Panc1 (cell line): ENCODE results near the gene S100A2. TPM values are rescaled to one million over a fixed set of nuclear protein-coding genes. Genes with fewer than 3 reads are reported as not detected.

ENCODE experiments used
- ATAC-seq: fragments of 200-7000 bp; cut with Tn5 transposase; 2 replicates; pipeline ENCODE4 v1.9.1; 2020; ENCODE audit warnings: mild to moderate bottlenecking, moderate library complexity
- BruUV-seq: library from RNA; stranded (reverse); fragments of 400-500 nt; replicated peaks from 2 replicates; lab custom pipeline; 2021; lab: Mats Ljungman, UMichigan
- CTCF ChIA-PET: fragments of 300-600 bp; sonication (Branson Sonifier 250); formaldehyde crosslinking; loops from one replicate; lab custom pipeline; 2022; ENCODE audit warnings: antibody characterized with exemption; lab: Charles Lee
- POLR2A ChIA-PET: fragments of 300-600 bp; sonication (Branson Sonifier 250); formaldehyde crosslinking; loops from one replicate; lab custom pipeline; 2022; ENCODE audit warnings: antibody characterized with exemption; lab: Charles Lee
- DNase-seq: peaks from one replicate; pipeline ENCODE4 v3.0.0-alpha.2; 2010; ENCODE audit warnings: low read depth, low spot score
- H3K27ac ChIP-seq: 2 replicates; pipeline ENCODE4 v1.5.1; 2011; ENCODE audit warnings: mild to moderate bottlenecking, low read length, inconsistent platforms
- H3K27me3 ChIP-seq: fragments of 200-500 bp; sonication (Bioruptor generic); 2 replicates; pipeline ENCODE4 v1.6.0; 2014; ENCODE audit warnings: low read length, inconsistent platforms; ENCODE audit not compliant: control insufficient read depth, insufficient read depth
- H3K36me3 ChIP-seq: fragments of 200-500 bp; sonication (Bioruptor generic); 2 replicates; pipeline ENCODE4 v1.5.1; 2014; ENCODE audit warnings: inconsistent platforms, mild to moderate bottlenecking, low read length, moderate library complexity; ENCODE audit not compliant: control insufficient read depth, insufficient read depth
- H3K4me1 ChIP-seq: 2 replicates; pipeline ENCODE4 v1.5.1; 2011; ENCODE audit warnings: inconsistent platforms, mild to moderate bottlenecking, low read length, moderate library complexity; ENCODE audit not compliant: control insufficient read depth, insufficient read depth
- H3K4me3 ChIP-seq, 2 experiments: 2 replicates each; pipeline ENCODE4 v1.5.1; 2011 to 2012; ENCODE audit warnings: low read depth in 2 of 2, low read length in 2 of 2, mild to moderate bottlenecking in 2 of 2, inconsistent platforms in 1 of 2, moderate library complexity in 1 of 2
- H3K9me3 ChIP-seq: fragments of 200-500 bp; sonication (Bioruptor generic); 2 replicates; pipeline ENCODE4 v1.5.1; 2014; ENCODE audit warnings: low read depth, mild to moderate bottlenecking, inconsistent platforms, low read length, moderate library complexity; ENCODE audit not compliant: control insufficient read depth, insufficient read depth
- POLR2AphosphoS5 ChIP-seq: IDR thresholded peaks from 2 replicates; pipeline ENCODE4 v1.6.1; 2012; ENCODE audit warnings: mild to moderate bottlenecking, low read depth, low read length, moderate library complexity
- SIN3A ChIP-seq: IDR thresholded peaks from 2 replicates; pipeline ENCODE4 v1.6.1; 2012; ENCODE audit warnings: low read depth, mild to moderate bottlenecking, low read length, moderate library complexity, borderline replicate concordance; ENCODE audit not compliant: insufficient read depth
- TCF7L2 ChIP-seq: IDR thresholded peaks from 2 replicates; pipeline ENCODE4 v1.6.1; 2011; ENCODE audit warnings: mild to moderate bottlenecking, low read depth, low read length, inconsistent platforms
- in situ Hi-C: cut with HindIII; loops from 2 replicates; pipeline ENCODE4 v1.10.0; 2016; ENCODE audit warnings: low sequenced_read_pairs, low pct_unique_long_range_greater_than_20kb
- intact Hi-C: fragments of 100-400 bp; cut with micrococcal nuclease; formaldehyde crosslinking; loops from one replicate; pipeline ENCODE4 v1.10.0; 2022; ENCODE audit not compliant: unreplicated experiment
- total RNA-seq: library from RNA; stranded (reverse); gene quantifications from one replicate; pipeline ENCODE4 v1.2.1, GENCODE V29; 2021; ENCODE audit not compliant: unreplicated experiment
- TF ChIP-seq, protein P1 (sequence below): fragments of 450-650 bp; IDR thresholded peaks from 2 replicates; pipeline ENCODE4 v1.5.1; 2017; ENCODE audit warnings: mild to moderate bottlenecking
- TF ChIP-seq, protein P2 (sequence below), 2 experiments: IDR thresholded peaks; 2 replicates each; pipeline ENCODE4 v1.6.1; 2011 to 2012; ENCODE audit warnings: low read depth in 2 of 2, control low read depth in 1 of 2, low read length in 1 of 2, mild to moderate bottlenecking in 1 of 2, moderate library complexity in 1 of 2; ENCODE audit not compliant: insufficient read depth in 1 of 2

The S100A2 gene
- total RNA-seq, 1 experiment from 2014 or later = 6.2 TPM

DNA sequence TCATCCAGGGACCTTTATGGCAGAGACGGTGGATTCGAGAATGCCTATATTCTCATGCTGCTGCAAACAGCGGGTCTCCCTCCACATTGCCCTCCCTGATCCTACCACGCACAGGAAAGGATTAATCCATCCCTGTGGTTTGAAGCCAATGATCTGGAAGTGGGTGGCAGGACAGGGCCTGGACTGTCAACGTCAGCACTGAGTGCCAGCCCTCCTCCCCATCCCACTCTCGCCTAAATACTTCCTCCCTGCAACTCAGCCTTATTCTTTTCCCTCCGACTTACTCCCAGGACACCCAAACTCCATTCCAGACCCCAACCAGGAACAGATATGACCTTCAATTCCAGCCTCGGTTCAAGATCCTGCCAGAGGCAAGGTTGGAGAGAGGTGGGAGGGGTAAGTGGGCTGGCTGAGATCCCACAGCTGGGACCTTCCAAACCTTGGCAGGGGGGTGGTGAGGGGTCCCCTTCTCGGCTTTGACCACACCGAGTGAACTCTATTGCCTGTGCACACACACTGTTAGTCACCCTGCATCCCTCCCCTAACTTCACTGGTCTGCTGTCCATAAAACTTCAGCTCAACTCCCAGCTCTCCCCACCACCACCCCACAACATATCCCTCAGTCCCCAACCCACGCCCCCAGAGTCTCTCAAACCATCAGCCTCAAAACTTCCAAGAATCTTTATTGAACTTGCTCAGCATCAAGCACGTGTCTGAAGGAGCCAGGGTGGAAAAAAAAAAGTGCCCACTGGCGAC is 22.5 kb downstream of the S100A2 start:
- Histone ChIP-seq H3K4me3 (peak overlapping the region; percentile 49 to 55), H3K27ac (peak overlapping the region; percentile 98), H3K4me1 (peaks cover 94% of the 10 kb centered on the region), H3K36me3 (no peaks in the 10 kb centered on the region), H3K27me3 (no peaks in the 10 kb centered on the region), H3K9me3 (no peaks in the 10 kb centered on the region)
- in situ Hi-C loops (no loop called here), intact Hi-C loops (no loop called here)
- POLR2A ChIA-PET = no interaction called here
- no peak for DNase-seq
- ATAC-seq = no peak
- CTCF ChIA-PET = interaction anchor here (2.1 kb wide), 1 partner anchor 8 kb away, joined by 8 read pairs; the partner anchor contains the start of gene S100A6
- BruUV-seq = no TSS peak
- no peak for TF ChIP-seq TCF7L2
- no peak; the same call in 1 of the 2 replicates for TF ChIP-seq POLR2AphosphoS5
- TF ChIP-seq, protein P1, sequence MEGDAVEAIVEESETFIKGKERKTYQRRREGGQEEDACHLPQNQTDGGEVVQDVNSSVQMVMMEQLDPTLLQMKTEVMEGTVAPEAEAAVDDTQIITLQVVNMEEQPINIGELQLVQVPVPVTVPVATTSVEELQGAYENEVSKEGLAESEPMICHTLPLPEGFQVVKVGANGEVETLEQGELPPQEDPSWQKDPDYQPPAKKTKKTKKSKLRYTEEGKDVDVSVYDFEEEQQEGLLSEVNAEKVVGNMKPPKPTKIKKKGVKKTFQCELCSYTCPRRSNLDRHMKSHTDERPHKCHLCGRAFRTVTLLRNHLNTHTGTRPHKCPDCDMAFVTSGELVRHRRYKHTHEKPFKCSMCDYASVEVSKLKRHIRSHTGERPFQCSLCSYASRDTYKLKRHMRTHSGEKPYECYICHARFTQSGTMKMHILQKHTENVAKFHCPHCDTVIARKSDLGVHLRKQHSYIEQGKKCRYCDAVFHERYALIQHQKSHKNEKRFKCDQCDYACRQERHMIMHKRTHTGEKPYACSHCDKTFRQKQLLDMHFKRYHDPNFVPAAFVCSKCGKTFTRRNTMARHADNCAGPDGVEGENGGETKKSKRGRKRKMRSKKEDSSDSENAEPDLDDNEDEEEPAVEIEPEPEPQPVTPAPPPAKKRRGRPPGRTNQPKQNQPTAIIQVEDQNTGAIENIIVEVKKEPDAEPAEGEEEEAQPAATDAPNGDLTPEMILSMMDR = no peak
- no peak for TF ChIP-seq SIN3A
- TF ChIP-seq, protein P2, sequence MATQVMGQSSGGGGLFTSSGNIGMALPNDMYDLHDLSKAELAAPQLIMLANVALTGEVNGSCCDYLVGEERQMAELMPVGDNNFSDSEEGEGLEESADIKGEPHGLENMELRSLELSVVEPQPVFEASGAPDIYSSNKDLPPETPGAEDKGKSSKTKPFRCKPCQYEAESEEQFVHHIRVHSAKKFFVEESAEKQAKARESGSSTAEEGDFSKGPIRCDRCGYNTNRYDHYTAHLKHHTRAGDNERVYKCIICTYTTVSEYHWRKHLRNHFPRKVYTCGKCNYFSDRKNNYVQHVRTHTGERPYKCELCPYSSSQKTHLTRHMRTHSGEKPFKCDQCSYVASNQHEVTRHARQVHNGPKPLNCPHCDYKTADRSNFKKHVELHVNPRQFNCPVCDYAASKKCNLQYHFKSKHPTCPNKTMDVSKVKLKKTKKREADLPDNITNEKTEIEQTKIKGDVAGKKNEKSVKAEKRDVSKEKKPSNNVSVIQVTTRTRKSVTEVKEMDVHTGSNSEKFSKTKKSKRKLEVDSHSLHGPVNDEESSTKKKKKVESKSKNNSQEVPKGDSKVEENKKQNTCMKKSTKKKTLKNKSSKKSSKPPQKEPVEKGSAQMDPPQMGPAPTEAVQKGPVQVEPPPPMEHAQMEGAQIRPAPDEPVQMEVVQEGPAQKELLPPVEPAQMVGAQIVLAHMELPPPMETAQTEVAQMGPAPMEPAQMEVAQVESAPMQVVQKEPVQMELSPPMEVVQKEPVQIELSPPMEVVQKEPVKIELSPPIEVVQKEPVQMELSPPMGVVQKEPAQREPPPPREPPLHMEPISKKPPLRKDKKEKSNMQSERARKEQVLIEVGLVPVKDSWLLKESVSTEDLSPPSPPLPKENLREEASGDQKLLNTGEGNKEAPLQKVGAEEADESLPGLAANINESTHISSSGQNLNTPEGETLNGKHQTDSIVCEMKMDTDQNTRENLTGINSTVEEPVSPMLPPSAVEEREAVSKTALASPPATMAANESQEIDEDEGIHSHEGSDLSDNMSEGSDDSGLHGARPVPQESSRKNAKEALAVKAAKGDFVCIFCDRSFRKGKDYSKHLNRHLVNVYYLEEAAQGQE (IDR thresholded peaks at IDR 0.05; ENCODE audit: insufficient read depth in 1 of 2, low read depth in 2 of 2, low read length in 1 of 2) = no peak

DNA sequence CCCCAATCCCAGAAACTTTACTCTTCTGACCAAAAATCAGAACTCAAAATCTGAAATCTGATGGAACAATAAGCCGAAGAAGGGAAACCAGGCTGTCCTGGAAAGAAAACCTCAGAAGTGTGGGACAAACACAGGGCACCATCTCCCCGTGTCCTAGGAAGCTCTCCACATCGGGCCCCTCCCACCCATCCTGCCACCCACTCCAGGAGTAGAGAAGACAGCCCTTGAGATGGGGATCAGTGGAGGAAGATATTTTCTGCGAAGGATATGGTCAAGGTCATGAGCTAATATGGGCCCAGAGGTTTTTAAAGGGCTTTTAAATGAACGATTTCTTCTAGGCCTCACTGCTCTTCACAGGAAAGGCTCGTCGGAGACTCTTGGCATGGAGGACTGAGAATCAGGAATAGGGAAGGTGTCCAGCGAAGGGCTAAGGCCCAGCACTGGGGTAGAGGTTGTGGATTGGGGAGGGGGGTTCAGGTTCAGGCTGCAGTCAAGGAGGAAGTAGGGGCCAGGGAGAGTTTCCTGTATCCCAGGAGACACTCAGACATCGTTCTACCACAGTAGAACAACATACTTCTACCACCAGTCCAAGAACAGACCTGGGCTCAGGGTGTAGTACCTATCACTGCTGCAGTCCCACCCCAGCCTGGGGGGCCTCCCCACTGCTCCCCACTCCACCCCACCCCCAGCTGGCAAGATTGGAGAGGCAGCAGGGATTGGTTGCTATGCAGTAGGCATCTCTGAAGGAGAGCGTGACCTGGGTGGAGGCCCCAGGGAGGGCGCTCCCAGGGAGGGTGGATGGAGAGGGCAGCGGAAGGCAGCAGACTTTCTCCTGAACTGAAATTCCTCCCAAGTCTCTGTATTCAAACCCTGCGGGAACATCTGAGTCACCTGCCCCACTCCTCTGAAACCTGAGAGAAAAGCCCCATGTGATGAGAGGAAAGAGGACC is 23.7 kb downstream of the S100A2 start:
- Histone ChIP-seq H3K4me3 (no peak overlapping the region), H3K9me3 (no peaks in the 10 kb centered on the region), H3K27me3 (no peaks in the 10 kb centered on the region), H3K27ac (peak overlapping the region; percentile 98), H3K36me3 (no peaks in the 10 kb centered on the region), H3K4me1 (peaks cover 94% of the 10 kb centered on the region)
- TF ChIP-seq SIN3A (no peak), POLR2AphosphoS5 (no peak), TCF7L2 (no peak)
- TF ChIP-seq, protein P1 = no peak
- TF ChIP-seq, protein P2 (IDR thresholded peaks at IDR 0.05; ENCODE audit: insufficient read depth in 1 of 2, low read depth in 2 of 2, low read length in 1 of 2) = no peak
- DNase-seq = no peak
- no TSS peak for BruUV-seq
- in situ Hi-C loops = no loop called here
- ATAC-seq = no peak
- POLR2A ChIA-PET = interaction anchor here (0.6 kb wide), 1 partner anchor 23 kb away, joined by 6 read pairs; the partner anchor contains the start of gene S100A2
- intact Hi-C loops = no loop called here
- CTCF ChIA-PET = no interaction called here
